ENCODE results near the gene IDH3G. TPM values are rescaled to one million over a fixed set of nuclear protein-coding genes. Genes with fewer than 3 reads are reported as not detected.

Gene IDH3G
- total RNA-seq, 1 donor from 2014 or later, result 49.5 TPM

GRCh38 chrX:153777261-153778090 is 16.7 kb downstream of the IDH3G start:
- no peaks in the 10 kb centered on the region for H3K36me3 Mint-ChIP-seq (ENCODE audit: insufficient read depth)
- no peaks in the 10 kb centered on the region for H3K27me3 Mint-ChIP-seq
- H3K4me3 Mint-ChIP-seq (ENCODE audit: low read depth), result no peak overlapping the region
- H3K9me3 Mint-ChIP-seq (ENCODE audit: low read depth), result no peaks in the 10 kb centered on the region
- H3K27ac Mint-ChIP-seq, result no peak overlapping the region
- DNase-seq (ENCODE audit: low spot score, unreplicated experiment), result no peak
- H3K4me1 Mint-ChIP-seq (ENCODE audit: low read depth), result no peaks in the 10 kb centered on the region
- TF ChIP-seq CTCF (IDR thresholded peaks at IDR 0.05; ENCODE audit: unreplicated experiment), result no peak

- Mint-ChIP-seq H3K9me3 (ENCODE audit: low read depth) (no peaks in the 10 kb centered on the region), H3K4me3 (ENCODE audit: low read depth) (no peak overlapping the region), H3K4me1 (ENCODE audit: low read depth) (no peaks in the 10 kb centered on the region), H3K27me3 (no peaks in the 10 kb centered on the region), H3K36me3 (ENCODE audit: insufficient read depth) (no peaks in the 10 kb centered on the region), H3K27ac (no peak overlapping the region)
- no peak for DNase-seq (ENCODE audit: low spot score, unreplicated experiment)
- no peak for TF ChIP-seq CTCF (IDR thresholded peaks at IDR 0.05; ENCODE audit: unreplicated experiment)
These were observed 17.5 kb downstream of the IDH3G start for GRCh38 chrX:153776611-153777045.

DNA sequence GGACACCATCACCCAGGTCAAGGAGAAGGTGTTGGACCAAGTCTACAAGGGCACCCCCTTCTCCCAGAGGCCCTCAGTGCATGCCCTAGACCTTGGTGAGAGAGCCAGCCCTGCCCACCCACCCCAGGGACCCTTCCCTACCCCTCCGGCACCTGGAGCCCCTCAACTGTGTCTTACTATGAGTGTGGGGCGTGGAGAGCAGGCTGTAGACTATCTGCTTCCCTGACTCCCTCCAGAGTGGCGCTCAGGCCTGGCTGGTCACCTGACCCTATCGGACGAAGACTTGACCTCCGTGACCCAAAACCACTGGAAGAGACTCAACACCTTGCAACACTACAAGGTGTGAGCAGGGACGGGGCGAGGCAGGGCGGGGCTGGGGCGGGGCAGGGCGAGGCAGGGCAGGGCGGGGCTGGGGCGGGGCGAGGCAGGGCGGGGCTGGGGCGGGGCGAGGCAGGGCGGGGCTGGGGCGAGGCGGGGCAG is 18.0 kb downstream of the IDH3G start:
- H3K27ac Mint-ChIP-seq, result no peak overlapping the region
- DNase-seq (ENCODE audit: low spot score, unreplicated experiment), result no peak
- H3K4me3 Mint-ChIP-seq (ENCODE audit: low read depth), result no peak overlapping the region
- H3K4me1 Mint-ChIP-seq (ENCODE audit: low read depth), result no peaks in the 10 kb centered on the region
- TF ChIP-seq CTCF (IDR thresholded peaks at IDR 0.05; ENCODE audit: unreplicated experiment), result no peak
- H3K9me3 Mint-ChIP-seq (ENCODE audit: low read depth), result no peaks in the 10 kb centered on the region
- H3K36me3 Mint-ChIP-seq (ENCODE audit: insufficient read depth), result no peaks in the 10 kb centered on the region
- no peaks in the 10 kb centered on the region for H3K27me3 Mint-ChIP-seq

DNA sequence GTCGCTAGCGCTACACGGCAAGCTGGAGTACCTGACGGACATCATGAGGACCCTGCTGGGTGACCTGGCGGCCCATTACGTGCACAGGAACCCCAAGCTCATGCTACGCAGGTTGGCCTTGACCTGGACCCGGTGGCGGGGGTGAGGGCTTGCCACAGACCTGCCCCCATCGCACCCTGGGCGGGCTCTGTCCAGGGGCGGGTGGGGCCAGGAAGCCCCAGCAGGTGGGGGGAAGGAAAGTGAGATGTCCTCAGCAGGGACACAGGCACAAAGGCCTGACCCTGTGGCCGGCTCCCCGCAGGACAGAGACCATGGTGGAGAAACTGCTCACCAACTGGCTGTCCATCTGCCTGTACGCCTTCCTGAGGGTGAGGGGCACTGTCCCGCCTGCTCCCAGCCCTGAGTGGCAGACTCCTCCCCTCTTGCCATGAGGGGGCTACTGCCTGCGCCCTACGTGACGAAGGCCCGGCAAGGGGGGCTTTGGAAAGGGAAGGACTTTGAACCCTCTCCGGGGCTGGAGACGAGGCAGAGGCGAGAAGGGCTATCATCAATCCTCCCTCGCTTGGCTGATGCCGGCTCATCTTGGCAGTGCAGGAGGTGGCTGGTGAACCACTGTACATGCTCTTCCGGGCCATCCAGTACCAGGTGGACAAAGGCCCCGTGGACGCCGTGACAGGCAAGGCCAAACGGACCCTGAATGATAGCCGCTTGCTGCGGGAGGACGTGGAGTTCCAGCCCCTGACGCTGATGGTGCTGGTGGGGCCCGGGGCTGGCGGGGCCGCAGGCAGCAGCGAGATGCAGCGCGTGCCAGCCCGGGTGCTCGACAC is 18.7 kb downstream of the IDH3G start:
- DNase-seq (ENCODE audit: low spot score, unreplicated experiment), result no peak
- Mint-ChIP-seq H3K27me3 (no peaks in the 10 kb centered on the region), H3K9me3 (ENCODE audit: low read depth) (no peaks in the 10 kb centered on the region), H3K4me1 (ENCODE audit: low read depth) (no peaks in the 10 kb centered on the region), H3K27ac (no peak overlapping the region), H3K36me3 (ENCODE audit: insufficient read depth) (no peaks in the 10 kb centered on the region), H3K4me3 (ENCODE audit: low read depth) (no peak overlapping the region)
- TF ChIP-seq CTCF (IDR thresholded peaks at IDR 0.05; ENCODE audit: unreplicated experiment), result no peak

GRCh38 chrX:153774576-153775292 is 19.4 kb downstream of the IDH3G start:
- DNase-seq (ENCODE audit: low spot score, unreplicated experiment), result no peak
- Mint-ChIP-seq H3K36me3 (ENCODE audit: insufficient read depth) (no peaks in the 10 kb centered on the region), H3K27me3 (no peaks in the 10 kb centered on the region), H3K4me1 (ENCODE audit: low read depth) (no peaks in the 10 kb centered on the region), H3K27ac (no peak overlapping the region), H3K4me3 (ENCODE audit: low read depth) (no peak overlapping the region), H3K9me3 (ENCODE audit: low read depth) (no peaks in the 10 kb centered on the region)
- no peak for TF ChIP-seq CTCF (IDR thresholded peaks at IDR 0.05; ENCODE audit: unreplicated experiment)

All from progenitor cell of endocrine pancreas (in vitro differentiated cells).